GDM1 (cell line): Measurements from ENCODE around the gene CAPNS1.
"Not testable (repeated sequence)": the region's sequence is repeated elsewhere in the genome, so short reads cannot be mapped to it uniquely, and the experiment has no call there.

Source experiments
- DNase-seq: peaks from one replicate; lab custom pipeline; 2025; lab: John Stamatoyannopoulos, UW

Gene CAPNS1

DNA sequence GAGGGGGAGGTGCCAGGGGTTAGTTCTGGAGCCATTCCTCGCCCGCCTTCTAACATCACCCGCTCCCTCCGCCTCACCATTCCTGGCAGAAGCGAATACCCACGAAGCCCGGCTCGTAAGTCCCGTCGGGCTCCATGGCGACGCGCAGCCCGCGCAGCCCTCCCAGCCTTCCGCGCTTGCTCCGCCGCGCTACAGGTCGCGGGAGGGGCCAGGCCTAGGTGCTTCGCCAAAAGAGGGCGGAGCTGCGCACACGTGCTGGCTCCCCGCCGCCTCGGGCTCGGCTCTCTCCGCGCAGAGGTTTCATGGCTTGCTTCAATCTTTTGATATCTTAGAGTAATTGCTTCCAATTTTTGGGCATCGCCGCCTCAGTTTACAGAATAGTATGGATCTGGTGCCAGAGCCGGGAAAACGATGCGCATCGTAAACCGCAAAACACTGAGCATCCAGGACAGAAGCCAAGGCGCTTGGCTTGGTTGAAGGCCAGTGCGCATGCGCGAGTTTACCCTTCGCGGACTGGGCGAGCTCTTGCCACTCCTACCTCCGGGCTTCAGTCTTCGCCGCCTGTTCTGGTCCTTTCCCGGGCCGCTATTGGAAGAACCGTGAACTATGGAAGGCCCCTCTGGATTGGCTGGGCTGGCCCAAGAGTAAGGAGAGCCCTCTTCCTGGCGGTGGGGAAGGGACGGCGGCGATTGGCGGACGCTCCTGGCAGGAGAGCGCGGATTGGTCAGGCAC, 25.0 kb upstream of the CAPNS1 start, which contains the start of gene POLR2I:
TSS of gene POLR2I (minus strand) at position 155 of the 732 bp plus-strand sequence. CDS start at position 136, 19 bp downstream.
- peak; percentile 99 for DNase-seq

DNA sequence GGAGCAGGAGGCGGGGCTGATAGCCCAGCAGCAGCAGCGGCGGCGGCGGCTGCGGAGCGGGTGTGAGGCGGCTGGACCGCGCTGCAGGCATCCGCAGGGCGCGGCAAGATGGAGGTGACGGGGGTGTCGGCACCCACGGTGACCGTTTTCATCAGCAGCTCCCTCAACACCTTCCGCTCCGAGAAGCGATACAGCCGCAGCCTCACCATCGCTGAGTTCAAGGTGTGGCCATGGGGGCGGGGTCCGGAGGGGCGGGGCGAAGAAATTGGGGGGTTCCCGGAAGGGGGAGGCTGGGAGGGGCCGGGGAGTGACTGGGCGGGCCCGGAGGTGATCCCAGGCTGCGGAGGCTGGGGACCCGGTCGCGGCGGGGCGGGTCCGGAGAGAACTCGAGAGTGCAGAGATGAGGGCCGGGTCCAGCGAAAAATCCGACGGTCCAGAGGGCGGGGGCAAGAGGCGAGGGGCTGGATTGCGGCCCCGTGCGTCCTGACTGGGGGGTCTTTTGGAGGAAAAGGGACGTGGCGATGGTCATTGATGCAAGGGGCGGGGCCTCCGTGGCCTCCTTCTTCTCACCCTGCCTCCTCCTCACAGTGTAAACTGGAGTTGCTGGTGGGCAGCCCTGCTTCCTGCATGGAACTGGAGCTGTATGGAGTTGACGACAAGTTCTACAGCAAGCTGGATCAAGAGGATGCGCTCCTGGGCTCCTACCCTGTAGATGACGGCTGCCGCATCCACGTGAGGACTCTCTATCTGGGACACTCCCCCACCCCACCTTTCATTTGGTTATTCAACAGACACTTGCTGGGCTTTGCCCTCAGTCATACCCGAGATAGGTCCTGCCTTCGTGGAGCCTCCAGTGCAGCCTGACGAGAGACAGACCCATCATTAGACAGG, 24.2 kb upstream of the CAPNS1 start, which contains the start of gene TBCB:
TSS of gene TBCB (plus strand) at position 16 of the 891 bp plus-strand sequence. CDS start at position 109, 93 bp downstream.
- no peak for DNase-seq

DNA sequence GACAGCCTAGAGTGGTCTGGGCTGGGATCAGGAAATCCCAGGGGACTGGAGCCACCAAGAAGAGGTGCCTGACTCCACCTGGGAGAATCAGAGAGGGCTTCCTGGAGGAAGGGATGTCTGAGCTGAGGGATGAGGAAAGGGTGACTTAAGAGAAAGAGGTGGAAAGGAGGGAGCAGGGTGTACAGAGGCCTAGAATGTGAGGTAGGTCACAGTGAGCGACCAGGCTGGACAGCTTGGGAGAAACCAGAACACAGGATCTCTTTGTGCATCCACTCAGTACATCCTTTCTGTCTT, 23.6 kb upstream of the CAPNS1 start:
- no peak for DNase-seq

DNA sequence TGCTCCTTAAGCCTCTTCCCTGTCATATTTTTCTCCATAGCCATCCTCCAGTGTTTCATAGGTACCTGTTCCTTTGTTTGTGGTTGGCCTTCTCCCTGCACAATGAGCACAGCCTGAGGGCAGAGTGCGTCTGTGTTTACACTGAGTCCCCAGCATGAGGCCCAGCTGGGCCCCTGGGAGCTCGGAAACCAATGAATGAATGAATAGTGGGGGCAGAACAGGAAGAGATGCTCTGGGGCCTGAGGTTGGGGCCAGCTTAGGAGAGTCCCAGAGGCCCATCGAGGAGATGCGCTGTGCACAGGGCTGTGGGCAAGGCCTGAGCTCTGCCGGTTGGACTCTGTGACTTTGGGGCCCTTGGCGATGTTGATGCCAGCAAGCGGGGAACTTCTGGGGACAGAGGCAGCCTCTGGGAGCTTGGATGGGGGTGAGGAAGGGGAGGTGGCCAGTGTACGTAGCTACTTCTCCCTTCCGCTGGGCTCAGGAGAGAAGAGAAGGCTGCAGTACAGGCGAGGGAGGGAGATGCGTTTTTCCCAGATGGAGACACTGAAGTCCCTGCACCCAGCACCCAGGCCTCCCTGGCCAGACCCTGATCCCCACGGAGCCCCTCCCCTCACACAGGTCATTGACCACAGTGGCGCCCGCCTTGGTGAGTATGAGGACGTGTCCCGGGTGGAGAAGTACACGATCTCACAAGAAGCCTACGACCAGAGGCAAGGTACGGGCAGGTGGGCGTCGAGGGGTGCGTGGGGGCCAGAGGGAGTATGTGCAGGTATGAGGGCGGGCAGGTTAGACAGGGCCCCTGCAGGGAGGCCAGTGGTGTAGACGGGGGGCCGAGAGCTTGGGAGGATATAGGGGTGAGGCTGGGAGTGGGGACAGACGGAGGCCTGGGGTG, 19.5 kb upstream of the CAPNS1 start:
- DNase-seq: no peak

DNA sequence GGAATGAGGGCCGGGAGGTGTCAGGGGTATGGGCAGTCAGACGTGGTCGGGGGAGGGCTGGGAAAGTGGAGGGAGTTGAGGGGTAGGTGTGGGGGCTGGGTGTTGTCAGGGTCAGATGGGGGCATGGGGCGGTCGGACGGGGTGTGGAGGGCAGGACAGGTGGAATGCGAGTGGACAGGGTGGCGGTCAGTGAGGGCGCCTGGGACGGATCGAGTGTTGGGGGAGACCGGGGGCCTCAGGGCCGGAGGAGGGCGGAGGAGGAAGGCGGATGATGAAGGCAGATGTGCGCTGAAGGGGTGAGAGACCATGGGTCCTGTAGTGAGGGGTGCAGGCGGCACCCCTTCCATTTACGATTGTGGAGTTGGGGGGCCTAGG, 18.9 kb upstream of the CAPNS1 start:
- no peak for DNase-seq

DNA sequence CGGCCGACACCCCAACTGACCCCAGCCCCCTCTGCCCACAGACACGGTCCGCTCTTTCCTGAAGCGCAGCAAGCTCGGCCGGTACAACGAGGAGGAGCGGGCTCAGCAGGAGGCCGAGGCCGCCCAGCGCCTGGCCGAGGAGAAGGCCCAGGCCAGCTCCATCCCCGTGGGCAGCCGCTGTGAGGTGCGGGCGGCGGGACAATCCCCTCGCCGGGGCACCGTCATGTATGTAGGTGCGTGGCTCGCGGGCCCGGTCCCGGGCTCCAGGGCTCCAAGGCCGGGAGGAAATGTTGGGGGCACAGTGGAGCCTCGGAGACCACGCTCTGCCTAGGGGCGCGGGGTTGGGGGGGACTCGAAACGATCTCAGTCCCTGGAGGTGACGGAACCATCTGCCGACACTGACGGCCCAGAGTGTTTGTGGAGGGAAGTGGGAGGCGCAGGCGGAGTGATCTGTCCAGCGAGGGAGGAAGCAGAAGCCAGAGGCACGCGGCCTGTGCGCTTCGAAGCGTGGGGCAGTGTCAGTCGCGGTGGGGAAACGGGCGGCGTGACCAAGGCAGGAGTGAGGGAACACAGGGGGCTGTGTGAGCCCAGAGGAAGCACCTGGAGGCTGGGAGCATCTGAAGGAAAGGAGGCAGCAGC, 18.3 kb upstream of the CAPNS1 start:
- no peak for DNase-seq

DNA sequence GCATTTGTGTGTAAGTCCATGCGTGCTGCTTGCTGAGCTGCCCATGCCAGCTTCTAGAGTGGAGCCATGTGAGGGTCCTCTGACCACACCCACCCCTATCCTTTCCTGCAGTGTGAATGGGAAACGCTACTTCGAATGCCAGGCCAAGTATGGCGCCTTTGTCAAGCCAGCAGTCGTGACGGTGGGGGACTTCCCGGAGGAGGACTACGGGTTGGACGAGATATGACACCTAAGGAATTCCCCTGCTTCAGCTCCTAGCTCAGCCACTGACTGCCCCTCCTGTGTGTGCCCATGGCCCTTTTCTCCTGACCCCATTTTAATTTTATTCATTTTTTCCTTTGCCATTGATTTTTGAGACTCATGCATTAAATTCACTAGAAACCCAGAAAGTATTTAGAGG, 14.3 kb upstream of the CAPNS1 start:
- DNase-seq: no peak

DNA sequence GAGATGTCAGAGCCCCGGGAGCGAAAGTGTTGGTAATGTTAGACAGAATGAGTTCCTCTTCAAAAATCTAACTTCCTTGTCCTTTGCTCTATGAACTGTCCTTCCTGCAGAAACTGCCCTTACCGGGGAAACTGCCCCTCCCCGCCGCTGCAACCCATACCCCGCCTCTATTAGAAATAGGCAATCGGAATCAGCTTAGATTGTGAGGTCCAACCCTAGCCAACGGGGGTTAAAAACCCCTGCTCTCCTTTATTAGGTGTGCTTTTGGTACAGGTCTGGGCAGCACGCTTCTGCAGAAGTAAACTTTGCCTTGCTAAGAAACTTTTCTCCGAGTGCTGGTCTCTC, 11.5 kb upstream of the CAPNS1 start:
- DNase-seq: peak; percentile 49

DNA sequence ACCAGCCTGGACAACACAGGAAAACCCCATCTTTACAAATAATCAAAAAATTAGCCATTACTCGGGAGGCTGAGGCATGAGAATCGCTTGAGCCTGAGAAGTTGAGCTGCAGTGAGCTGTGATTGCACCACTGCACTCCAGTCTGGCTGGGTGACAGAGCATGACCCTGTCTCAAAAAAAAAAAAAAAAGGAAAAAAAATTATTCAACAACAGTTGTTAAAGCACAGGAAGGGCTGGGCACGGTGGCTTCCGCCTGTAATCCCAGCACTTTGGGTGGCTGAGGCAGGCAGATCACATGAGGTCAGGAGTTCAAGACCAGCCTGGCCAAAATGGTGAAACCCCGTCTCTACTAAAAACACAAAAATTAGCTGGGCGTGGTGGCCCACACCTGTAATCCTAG, 8.6 kb upstream of the CAPNS1 start:
- not testable (repeated sequence) for DNase-seq

DNA sequence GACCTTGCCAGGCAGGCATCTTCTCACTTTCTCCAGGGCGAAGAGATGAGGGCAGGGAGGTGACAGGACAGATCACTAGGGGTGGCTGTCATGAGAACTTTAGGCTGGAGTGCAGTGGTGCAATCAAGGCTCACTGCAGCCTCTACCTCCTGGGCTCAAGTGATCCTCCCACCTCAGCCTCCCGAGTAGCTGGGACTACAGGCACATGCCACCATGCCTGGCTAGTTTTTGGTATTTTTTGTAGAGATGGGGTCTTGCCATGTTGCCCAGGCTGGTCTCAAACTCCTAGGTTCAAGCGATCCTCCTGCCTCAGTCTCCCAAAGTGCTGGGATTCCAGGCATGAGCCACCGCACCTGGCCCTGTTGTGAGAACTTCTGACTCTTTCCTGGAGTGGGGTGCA, 5.0 kb upstream of the CAPNS1 start:
- DNase-seq: not testable (repeated sequence)

DNA sequence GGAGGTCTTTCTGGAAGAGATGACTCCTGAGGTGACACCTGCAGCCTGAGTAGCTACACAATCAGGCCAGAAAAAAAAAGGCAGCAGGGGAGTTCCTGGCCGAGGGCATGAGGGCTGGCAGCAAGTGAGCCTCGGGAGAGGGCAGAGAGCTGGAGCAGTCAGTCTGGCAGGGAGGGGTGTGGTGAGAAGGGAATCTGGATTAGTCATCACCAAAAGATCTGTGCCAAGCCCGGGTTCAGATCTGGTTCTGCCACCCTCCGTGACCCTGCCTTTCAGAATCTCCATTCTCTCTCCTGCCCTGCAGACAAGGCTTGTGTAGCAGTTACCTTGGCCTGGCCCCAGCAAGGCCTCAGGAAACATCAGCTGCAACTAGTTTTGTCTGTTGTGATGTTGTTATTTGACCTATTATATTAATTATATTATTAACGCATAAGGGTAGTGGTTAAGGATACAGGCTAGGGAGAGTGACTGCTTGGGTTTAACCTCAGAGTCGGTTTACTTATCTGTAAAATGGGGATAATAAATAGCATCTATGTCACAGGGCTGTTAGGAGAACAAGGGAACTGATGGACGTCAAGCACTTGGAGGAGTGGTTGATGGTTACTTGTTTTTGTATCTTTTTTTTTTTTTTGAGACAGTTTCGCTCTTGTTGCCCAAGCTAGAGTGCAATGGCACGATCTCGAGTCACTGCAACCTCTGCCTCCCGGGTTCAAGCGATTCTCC, 2.7 kb upstream of the CAPNS1 start:
- DNase-seq: no peak

DNA sequence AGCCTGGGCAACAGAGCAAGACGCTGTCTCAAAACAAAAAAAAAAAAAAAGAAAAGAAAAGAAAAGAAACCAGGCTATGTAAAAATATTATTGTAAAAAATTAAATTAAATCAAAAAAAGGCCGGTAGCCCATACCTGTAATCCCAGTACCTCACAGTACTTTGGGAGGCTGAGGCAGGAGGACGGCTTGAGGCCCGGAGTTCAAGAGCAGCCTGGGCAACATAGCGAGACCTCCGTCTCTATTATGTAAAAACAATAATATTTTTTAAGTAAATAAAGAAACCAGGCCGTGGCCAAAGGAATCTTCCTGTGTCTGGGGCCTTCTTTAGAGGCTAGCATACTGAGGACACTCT, 770 bp upstream of the CAPNS1 start:
- DNase-seq: no peak

DNA sequence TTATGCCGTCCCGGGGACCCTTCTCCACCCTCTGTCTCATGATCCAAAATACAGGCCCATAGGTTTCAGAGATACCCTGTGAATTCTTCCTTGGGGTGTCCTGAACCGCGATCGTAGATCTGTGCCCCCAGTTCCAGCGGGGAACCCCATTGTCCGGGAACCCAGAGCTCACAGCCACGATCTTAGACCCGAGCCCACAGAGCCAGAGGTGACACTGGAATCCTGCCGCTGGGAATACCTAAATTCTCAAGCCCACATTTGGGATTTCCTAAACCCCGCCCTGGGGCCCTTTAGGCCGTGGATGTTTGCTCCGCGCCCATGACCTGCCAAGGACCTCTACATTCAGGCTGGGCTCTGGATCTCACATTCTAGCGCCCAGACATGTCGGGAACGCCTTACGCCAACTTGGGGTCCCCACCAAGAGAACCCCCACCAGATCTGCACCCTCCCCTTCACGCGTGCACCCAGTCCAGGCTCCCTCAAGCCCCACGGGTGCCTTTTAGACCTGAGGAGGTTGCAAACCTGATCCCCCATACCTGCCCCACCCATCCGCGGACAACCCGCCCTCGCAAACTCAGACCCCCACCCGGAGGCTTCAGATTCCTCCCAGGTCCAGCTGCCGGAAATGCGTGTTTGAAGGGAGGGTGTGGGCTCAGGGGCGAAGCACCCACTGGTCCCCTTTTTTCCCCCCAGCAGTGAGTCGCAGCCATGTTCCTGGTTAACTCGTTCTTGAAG, 605 bp downstream of the CAPNS1 start:
- DNase-seq: no peak

DNA sequence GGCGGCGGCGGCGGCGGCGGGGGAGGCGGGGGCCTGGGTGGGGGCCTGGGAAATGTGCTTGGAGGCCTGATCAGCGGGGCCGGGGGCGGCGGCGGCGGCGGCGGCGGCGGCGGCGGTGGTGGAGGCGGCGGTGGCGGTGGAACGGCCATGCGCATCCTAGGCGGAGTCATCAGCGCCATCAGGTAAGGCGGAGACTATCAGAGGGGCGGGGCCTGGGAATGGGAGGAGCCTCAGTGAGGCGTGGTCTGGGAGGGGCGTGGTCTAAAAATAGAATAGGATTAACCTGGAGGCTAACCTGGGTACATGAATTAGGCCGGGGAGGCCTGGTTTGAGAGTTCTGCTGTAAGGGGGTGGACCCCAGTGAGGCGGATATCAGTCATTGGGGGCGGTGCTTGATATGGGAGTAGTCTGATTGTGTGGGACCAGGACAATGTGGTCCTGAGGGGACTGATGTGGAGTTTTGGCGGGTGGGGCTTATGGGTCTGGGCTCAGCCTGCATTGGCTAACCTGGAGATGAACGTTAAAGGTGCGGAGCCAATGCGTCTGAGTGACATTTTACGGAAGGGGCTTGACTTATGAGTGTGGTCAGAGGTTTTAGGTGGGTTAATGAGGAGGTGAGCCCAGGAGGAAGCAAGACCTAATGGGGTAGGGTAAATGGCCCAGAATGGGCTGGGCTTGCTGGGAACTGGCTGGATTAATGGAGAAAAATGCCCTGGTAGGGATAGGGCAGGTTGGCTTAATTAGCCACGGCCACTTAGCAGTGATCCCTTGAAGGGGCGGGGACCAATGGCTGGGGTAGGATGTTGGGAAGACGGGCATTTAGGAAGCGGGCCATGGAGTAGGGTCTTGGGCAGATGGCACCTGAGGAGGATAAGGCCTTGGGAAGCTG, 1.4 kb downstream of the CAPNS1 start:
- DNase-seq: peak; percentile 76

DNA sequence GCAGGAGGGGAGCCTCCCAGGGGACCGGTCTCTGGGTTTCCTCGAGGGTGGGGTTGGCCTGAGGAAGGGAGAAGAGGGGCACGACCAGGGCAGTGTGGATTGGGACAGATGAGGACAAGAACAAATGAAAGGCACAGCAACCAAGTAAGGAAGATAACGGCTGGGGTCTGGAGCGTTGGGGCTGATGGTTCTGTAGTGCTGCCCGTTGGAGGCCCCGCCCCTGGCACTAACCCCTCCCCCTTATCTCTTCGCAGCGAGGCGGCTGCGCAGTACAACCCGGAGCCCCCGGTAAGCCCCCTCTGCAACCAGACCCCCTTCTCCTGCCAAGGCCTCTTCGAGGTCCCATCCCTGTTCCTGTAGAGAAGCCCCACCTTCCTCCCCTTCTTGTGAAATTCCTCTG, 2.2 kb downstream of the CAPNS1 start:
- DNase-seq: no peak

DNA sequence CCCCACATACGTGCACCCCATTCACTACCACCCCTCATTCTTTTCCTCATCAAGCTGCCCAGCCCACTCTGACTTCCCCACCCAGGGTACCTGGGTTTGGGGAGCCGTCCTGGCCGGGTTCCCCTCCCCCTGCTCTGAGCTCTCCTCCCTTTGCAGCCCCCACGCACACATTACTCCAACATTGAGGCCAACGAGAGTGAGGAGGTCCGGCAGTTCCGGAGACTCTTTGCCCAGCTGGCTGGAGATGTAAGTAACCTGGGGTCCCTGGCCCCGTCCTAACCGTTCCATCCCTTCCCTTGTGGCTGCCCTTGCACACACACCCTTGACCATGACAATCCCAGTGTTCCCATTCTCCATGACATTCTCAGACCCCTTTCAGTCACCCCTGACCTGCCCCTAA, 2.6 kb downstream of the CAPNS1 start:
- DNase-seq: no peak

DNA sequence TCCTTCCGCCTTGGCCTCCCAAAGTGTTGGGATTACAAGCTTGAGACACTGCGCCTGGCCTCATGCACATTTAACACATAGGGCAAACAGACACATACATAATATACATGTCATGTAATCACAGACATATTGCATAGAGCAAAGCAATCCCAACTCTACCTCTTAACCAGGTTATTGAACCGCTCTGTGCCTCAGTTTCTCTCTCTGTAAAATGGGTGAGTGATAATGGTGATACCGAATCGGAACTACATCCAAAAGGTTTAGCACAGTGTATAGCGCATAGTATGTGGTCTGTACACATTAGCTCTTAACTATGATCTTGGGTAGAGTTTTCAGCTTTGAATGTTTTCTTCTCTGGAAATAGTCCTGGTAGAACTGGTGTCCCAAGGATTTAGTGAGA, 4.8 kb downstream of the CAPNS1 start:
- DNase-seq: no peak

DNA sequence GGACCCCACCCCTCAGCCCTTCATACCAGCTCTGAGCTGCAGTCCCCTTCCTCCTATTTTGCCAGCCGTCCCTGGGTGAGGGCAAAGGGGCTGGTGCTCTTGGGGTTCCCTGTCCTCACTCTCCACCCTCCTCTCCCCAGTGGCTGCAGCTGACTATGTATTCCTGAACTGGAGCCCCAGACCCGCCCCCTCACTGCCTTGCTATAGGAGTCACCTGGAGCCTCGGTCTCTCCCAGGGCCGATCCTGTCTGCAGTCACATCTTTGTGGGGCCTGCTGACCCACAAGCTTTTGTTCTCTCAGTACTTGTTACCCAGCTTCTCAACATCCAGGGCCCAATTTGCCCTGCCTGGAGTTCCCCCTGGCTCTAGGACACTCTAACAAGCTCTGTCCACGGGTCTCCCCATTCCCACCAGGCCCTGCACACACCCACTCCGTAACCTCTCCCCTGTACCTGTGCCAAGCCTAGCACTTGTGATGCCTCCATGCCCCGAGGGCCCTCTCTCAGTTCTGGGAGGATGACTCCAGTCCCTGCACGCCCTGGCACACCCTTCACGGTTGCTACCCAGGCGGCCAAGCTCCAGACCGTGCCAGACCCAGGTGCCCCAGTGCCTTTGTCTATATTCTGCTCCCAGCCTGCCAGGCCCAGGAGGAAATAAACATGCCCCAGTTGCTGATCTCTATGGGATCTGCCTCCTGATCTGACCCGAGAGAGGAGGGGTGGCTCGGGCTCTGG, 10.0 kb downstream of the CAPNS1 start:
- DNase-seq: no peak

DNA sequence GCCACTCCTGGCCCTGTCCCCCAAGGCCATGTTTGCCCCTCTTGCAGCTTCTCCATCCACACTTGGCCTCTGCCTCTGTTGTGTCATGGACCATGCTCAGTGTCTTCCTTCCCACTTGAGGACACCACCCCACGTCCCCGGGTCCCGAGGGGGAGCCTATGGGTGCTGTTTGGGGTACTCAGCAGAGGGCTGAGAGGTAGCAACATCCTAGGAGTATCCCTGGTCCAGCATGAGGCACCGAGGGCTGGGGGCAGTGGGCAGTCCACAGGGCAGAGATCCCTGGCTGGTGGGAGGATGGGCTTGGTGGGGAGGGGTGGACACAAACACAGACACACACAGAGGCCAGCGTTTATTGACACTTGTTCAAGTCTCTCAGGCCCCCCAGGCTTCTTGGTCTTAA, 10.7 kb downstream of the CAPNS1 start:
- DNase-seq: no peak
